Measurements from ENCODE around the gene SLC5A7. TPM values are rescaled to one million over a fixed set of nuclear protein-coding genes. Genes with fewer than 3 reads are reported as not detected.

Gene SLC5A7
- total RNA-seq, 1 experiment from 2014 or later, result not detected

GRCh38 chr2:108061439-108062042, 75.2 kb downstream of the SLC5A7 start:
- TF ChIP-seq CTCF (IDR thresholded peaks at IDR 0.05; ENCODE audit: unreplicated experiment), result no peak
- CTCF ChIA-PET, result no interaction called here
- Mint-ChIP-seq H3K9me3 (ENCODE audit: unreplicated experiment) (no peaks in the 10 kb centered on the region), H3K27ac (ENCODE audit: low read depth, unreplicated experiment) (no peak overlapping the region), H3K4me3 (ENCODE audit: unreplicated experiment) (no peak overlapping the region), H3K36me3 (ENCODE audit: insufficient read depth, unreplicated experiment) (no peaks in the 10 kb centered on the region), H3K27me3 (ENCODE audit: insufficient read depth, unreplicated experiment) (peaks cover 52% of the 10 kb centered on the region), H3K4me1 (ENCODE audit: insufficient read depth, unreplicated experiment) (no peaks in the 10 kb centered on the region)
- POLR2A ChIA-PET, result no interaction called here
- DNase-seq (ENCODE audit: unreplicated experiment), result no peak
- BruUV-seq (replicated peaks), result no TSS peak
- intact Hi-C loops (cut with micrococcal nuclease), result no loop called here

Other genes starting within 250 kb of the SLC5A7 start
- 0.10 and 0.14 TPM in 2 replicates for gene RGPD4, start 159.6 kb upstream of the SLC5A7 start, total RNA-seq (2022)